ENCODE data around the gene PDLIM3.

PDLIM3 gene

DNA sequence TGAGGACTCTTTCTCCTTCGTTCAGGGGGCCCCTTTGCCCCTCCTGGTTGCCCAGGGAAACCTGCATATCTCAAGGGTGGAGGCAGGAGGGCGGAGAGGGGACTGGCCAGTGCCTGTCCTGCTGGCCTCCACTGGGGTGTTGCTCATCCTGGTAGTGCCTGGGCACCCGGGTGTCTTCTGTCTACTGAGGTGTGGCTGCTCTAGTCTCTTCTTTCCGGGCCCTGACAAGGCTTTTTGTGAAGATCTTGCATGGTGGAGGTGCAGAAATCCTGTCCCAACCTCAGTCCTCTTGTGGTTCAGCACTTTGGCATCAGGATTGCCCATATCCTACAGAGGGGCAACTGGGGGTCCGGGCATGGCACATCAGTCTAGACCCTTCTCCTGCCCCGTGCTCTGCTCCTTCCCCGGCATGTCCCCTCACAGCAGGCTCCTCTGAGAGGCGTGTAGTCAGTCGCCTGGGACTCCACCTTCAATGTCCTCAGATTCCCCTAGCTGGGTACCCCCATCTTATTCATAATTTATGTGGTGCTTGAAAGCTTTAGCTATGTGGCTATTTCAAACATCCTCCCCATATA, 65.6 kb downstream of the PDLIM3 start:
- no peak for DNase-seq

DNA sequence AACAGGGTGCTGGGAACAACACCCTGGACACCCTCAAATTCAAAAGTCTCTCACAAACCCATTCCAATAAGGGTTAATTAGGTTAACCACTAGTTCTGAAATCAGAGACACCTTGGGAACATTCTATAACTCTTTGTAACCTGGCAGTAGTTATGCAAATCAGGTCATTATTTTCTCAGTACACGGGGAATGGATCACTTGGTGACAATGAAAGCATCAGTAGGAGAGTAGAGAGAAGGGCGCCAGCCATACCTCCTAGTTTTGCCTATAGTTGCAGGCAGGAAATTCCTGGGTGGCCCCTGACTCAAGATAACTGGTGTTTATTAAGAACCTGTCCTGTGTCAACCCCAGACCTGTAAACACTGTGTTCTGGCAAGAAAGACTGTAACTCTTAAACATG, 66.3 kb downstream of the PDLIM3 start:
- DNase-seq = no peak

DNA sequence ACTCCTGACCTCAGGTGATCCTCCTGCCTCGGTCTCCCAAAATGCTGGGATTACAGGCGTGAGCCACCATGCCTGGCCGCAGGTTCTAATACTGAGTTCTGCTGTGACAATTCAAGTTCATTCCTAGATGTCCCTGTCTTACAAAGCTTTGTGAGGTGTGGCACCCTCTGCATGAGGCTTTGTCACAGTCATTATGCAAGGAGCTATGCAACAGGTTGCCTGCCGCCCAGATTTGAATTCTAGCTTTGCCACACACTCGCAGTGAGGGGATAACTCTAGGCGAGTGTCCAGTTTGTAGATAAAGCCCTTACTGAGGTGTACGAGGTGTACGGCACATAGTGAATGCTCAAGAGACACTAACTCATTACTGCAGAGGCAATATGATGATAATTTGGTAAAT, 67.3 kb downstream of the PDLIM3 start:
- DNase-seq = no peak

DNA sequence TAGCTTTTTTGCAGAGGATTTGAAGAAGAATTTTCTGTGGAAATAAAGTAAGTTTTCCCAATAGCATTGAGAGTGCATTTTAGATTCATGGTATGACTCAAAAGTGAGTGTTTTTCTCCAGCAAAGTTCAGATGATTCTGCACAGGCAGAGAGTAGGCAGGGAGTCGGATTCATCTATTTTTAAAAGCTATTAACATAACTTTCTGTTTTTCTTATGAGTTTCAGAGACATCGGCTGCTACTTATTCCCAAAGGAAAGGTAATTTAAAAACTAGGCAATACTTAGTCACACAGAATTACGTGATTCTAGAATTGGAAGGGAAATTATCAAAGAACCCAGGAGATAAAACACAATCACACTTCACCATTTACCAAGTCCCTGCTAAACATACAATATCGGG, 68.2 kb downstream of the PDLIM3 start:
- no peak for DNase-seq

DNA sequence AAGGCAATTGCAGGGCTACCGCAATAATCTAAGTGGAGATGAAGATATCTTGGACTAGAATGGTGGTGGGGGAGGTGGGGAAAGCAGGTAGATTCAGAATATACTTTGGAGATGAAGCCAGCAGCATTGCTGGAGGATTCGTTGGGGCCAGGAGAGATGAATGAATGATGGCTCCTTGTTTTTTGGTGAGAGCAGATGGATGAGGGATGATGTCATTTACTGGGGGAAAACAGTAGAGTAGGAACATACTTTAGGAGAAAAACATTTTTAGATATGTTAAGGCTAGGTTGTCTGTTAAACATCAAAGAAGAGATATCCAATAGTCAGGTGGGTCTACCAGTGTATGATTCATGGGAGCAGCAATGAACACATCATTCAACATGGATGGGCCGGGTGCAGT, 69.6 kb downstream of the PDLIM3 start:
- DNase-seq = no peak

DNA sequence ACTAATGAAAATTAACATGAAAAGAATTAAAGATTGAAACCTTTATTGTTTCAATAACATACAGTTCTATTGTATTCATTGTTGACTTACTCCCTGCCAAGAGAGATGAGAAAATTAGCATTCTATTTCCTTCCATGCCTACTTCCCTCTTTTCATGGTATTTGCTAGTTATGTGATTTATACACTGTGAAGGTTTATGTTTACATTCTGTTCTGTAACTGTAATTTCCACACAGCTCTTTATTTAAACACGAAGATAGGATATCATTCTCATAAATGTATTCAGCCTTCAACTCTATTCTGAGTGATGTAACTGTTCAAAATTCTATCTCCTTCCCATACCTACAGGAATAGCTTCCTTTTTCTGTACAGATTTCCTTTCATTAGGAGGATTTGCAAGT, 70.4 kb downstream of the PDLIM3 start:
- no peak for DNase-seq

DNA sequence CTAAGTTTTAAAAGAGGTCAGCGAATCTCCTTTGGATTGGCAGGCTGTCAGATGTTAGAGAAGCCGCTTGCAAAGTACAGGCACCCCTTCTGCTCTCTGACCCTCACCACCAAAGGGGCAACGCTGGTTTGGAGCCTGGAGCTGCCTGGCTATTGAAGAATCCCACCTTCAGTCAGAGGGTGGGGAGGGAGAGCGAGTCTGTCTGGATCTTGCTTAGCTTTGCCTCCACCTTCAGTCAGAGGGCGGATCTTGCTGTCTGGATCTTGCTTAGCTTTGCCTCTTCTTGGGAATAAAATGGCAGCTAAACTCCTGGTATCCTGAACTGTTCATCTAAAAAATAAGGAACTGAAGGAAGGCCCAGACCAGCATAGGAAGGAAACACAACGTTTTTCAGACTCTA, 71.1 kb downstream of the PDLIM3 start:
- DNase-seq = no peak

DNA sequence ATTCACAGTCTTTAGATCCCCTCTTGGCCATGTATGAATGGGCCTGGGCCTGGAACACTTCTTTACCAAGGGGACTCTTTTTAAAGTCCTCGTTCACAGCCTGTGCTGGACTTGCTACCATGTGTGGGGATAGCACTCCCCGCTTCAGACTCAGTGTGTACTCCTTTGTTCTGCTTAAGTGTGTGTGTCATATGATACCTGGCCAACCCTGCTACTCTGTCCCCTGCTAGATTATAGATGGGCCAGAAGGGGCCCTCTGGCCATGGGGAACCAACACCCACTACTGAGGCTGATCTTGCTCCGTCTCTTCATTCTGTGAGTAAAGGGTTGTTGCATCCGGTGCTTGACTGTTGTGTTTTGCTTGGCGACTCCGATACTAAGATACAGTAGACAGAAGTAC, 71.8 kb downstream of the PDLIM3 start:
- no peak for DNase-seq

DNA sequence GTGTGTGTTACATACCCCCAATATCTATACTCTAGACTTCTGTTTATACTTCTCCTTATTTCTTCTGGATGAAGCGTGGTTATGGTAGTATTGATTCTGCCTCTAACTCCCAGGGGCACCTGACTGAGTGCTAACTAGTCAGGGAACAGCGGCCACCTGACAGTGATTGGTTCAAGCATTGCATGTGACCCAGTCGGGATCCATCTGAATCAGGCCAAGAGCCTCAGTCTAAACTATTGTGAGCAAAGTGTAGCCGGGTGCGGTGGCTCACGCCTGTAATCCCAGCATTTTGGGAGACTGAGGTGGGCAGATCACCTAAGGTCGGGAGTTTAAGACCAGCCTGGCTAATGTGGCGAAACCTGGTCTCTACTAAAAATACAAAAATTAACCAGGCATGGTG, 73.7 kb downstream of the PDLIM3 start:
- DNase-seq = no peak

DNA sequence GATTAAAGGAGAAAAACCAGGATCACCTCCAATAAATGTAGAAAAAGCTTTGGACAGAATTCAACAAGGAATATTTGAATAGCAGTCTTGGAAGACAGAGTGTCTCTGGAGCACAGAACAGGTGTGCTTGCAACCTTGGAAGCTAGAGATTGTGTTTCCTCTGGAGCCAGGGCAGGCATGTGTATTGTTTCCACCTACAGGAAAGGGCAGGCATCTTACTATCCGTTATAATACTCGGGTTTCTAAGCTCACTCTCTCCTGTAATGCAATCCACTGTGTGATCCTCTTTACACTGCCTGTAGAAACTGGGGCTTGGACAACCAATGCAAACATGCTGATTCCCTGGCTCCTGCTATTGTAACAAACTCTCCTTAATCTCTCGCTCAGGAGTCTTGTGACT, 78.2 kb downstream of the PDLIM3 start:
- no peak for DNase-seq

DNA sequence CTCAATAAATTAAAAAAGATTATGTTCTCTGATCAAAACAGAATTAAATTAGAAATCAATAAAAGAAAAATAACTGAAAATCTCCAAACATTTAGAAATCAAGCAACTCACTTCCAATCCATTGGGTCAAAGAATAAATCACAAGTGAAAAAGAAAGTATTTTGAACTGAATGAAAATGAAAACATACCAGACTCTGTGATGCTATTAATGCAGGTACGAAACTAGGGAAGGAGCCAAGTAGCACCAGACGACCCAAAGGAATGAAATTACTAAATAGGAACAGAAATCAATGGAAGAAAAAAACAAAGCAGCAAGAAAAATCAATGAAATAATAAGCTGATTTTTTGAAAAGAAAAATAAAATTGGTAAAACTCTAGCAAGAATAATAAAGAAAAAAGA, 79.2 kb downstream of the PDLIM3 start:
- no peak for DNase-seq

All from effector CD4-positive, alpha-beta T cell (primary cell).